ENCODE results near the gene MAPK1. TPM values are rescaled to one million over a fixed set of nuclear protein-coding genes. Genes with fewer than 3 reads are reported as not detected.
A peak's percentile ranks its signal among the peaks of the same experiment; 100 is the strongest.
"Not testable (repeated sequence)": the region's sequence is repeated elsewhere in the genome, so short reads cannot be mapped to it uniquely, and the experiment has no call there.

MAPK1 gene
- total RNA-seq, 4 donors from 2014 or later = 44.9 to 87.2 (median 63.5) TPM

- intact Hi-C loops (cut with DNase I) = no loop called here
- H3K27ac ChIP-seq (replicated peaks in 1 of 4) = no peak overlapping the region
- H3K36me3 ChIP-seq = no peaks in the 10 kb centered on the region
- 83% methylated on average over 1 of the region's 1 CpG for WGBS
- peaks cover 32 to 90% (median 74%) of the 10 kb centered on the region in 4 donors for H3K4me1 ChIP-seq
- no peak overlapping the region for H3K4me3 ChIP-seq
- no peak for DNase-seq (ENCODE audit: extremely low spot score)
- no peaks in the 10 kb centered on the region for H3K9me3 ChIP-seq
- TF ChIP-seq POLR2AphosphoS5 (IDR thresholded peaks at IDR 0.05) = no peak
- TF ChIP-seq CTCF (IDR thresholded peaks at IDR 0.05) = no peak
- no peaks in the 10 kb centered on the region for H3K27me3 ChIP-seq
These were observed 43.0 kb downstream of the MAPK1 start for GRCh38 chr22:21824445-21824912.

GRCh38 chr22:21823740-21824444, 43.6 kb downstream of the MAPK1 start:
- H3K4me1 ChIP-seq = peaks cover 38 to 91% (median 77%) of the 10 kb centered on the region in 4 donors
- 54% methylated on average over 5 of the region's 5 CpGs for WGBS

GRCh38 chr22:21819183-21819770, 48.2 kb downstream of the MAPK1 start:
- peak overlapping the region in 1 of 4 donors; percentile 26 for H3K27ac ChIP-seq (replicated peaks in 1 of 4)
- H3K9me3 ChIP-seq = no peaks in the 10 kb centered on the region
- H3K36me3 ChIP-seq = no peaks in the 10 kb centered on the region
- WGBS = 100% methylated on average over 2 of the region's 2 CpGs
- TF ChIP-seq POLR2AphosphoS5 (IDR thresholded peaks at IDR 0.05) (no peak), CTCF (IDR thresholded peaks at IDR 0.05) (no peak), POLR2A (IDR thresholded peaks at IDR 0.05; ENCODE audit: low read depth) (no peak), EP300 (IDR thresholded peaks at IDR 0.05) (no peak)
- H3K4me1 ChIP-seq = peaks cover 45 to 89% (median 78%) of the 10 kb centered on the region in 4 donors
- no peaks in the 10 kb centered on the region for H3K27me3 ChIP-seq
- peak; percentile 60 for DNase-seq (ENCODE audit: extremely low spot score)
- intact Hi-C loops (cut with DNase I) = no loop called here
- no peak overlapping the region for H3K4me3 ChIP-seq

More at GRCh38 chr22:21823740-21824444, 43.6 kb downstream of the MAPK1 start:
- intact Hi-C loops (cut with DNase I) = no loop called here
- no peaks in the 10 kb centered on the region for H3K9me3 ChIP-seq
- DNase-seq (ENCODE audit: extremely low spot score) = no peak
- H3K27me3 ChIP-seq = no peaks in the 10 kb centered on the region
- TF ChIP-seq POLR2AphosphoS5 (IDR thresholded peaks at IDR 0.05) = no peak
- TF ChIP-seq EP300 (IDR thresholded peaks at IDR 0.05) = no peak
- TF ChIP-seq CTCF (IDR thresholded peaks at IDR 0.05) = no peak
- H3K4me3 ChIP-seq = no peak overlapping the region
- peak overlapping the region in 1 of 4 donors; percentile 27 for H3K27ac ChIP-seq (replicated peaks in 1 of 4)
- H3K36me3 ChIP-seq = no peaks in the 10 kb centered on the region

- H3K4me3 ChIP-seq = no peak overlapping the region
- peak overlapping the region in 2 of 4 donors; percentile 26 to 62 for H3K27ac ChIP-seq (replicated peaks in 1 of 4)
- 69% methylated on average over 8 of the region's 8 CpGs for WGBS
- no peaks in the 10 kb centered on the region for H3K27me3 ChIP-seq
- intact Hi-C loops (cut with DNase I) = no loop called here
- TF ChIP-seq POLR2A (IDR thresholded peaks at IDR 0.05; ENCODE audit: low read depth) (no peak), EP300 (IDR thresholded peaks at IDR 0.05) (no peak), CTCF (IDR thresholded peaks at IDR 0.05) (no peak), POLR2AphosphoS5 (IDR thresholded peaks at IDR 0.05) (no peak)
- H3K36me3 ChIP-seq = no peaks in the 10 kb centered on the region
- peak; percentile 64 for DNase-seq (ENCODE audit: extremely low spot score)
- no peaks in the 10 kb centered on the region for H3K9me3 ChIP-seq
- peaks cover 40 to 89% (median 73%) of the 10 kb centered on the region in 4 donors for H3K4me1 ChIP-seq
These were observed 48.8 kb downstream of the MAPK1 start for GRCh38 chr22:21818487-21819182.

DNA sequence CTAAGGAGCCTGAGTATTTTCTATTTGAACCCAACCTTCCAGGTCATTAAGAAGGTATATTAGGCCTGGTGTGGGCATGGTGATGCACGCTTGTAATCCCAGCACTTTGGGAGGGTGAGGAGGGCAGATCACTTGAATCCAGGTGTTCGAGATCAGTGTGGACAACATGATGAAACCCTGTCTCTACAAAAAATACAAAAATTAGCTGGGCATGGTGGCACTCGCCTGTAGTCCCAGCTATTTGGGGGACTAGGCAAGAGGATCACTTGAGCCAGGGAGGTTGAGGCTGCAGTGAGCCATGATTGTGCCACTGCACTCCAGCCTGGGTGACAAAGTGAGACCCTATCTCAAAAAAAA, 50.0 kb downstream of the MAPK1 start:
- DNase-seq (ENCODE audit: extremely low spot score); intact Hi-C loops (cut with DNase I); H3K27me3 ChIP-seq; H3K9me3 ChIP-seq; H3K36me3 ChIP-seq: not testable (repeated sequence)
- 86% methylated on average over 3 of the region's 3 CpGs for WGBS
- Histone ChIP-seq H3K27ac (replicated peaks in 1 of 4) (peak overlapping the region in 3 of 4 donors; percentile 44 to 62 (median 61)), H3K4me1 (peaks cover 35 to 79% (median 63%) of the 10 kb centered on the region in 4 donors), H3K4me3 (peak overlapping the region in 2 of 4 donors; percentile 0 to 10)

All from esophagus muscularis mucosa (tissue), 4 donors.